Measurements from ENCODE around the gene HBEGF.

GRCh38 chr5:140338336-140338735 is 8.1 kb downstream of the HBEGF start:
- TF ChIP-seq, protein P1, sequence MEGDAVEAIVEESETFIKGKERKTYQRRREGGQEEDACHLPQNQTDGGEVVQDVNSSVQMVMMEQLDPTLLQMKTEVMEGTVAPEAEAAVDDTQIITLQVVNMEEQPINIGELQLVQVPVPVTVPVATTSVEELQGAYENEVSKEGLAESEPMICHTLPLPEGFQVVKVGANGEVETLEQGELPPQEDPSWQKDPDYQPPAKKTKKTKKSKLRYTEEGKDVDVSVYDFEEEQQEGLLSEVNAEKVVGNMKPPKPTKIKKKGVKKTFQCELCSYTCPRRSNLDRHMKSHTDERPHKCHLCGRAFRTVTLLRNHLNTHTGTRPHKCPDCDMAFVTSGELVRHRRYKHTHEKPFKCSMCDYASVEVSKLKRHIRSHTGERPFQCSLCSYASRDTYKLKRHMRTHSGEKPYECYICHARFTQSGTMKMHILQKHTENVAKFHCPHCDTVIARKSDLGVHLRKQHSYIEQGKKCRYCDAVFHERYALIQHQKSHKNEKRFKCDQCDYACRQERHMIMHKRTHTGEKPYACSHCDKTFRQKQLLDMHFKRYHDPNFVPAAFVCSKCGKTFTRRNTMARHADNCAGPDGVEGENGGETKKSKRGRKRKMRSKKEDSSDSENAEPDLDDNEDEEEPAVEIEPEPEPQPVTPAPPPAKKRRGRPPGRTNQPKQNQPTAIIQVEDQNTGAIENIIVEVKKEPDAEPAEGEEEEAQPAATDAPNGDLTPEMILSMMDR (conservative IDR thresholded peaks at IDR 0.05; ENCODE audit: low read length): no peak
- TF ChIP-seq EZH2phosphoT487 (IDR thresholded peaks at IDR 0.05; ENCODE audit: borderline replicate concordance, low read depth, low read length): no peak
